Measurements from ENCODE around the gene CHD8.

- TF ChIP-seq CTCF (IDR thresholded peaks at IDR 0.05; ENCODE audit: insufficient read depth, low read length) (no peak), POLR2AphosphoS5 (IDR thresholded peaks at IDR 0.05; ENCODE audit: low read depth) (no peak)
Observed at GRCh38 chr14:21505012-21505553, 49.2 kb upstream of the CHD8 start.
